H1 (cell line): ENCODE results near the gene TEDC1. TPM values are rescaled to one million over a fixed set of nuclear protein-coding genes. Genes with fewer than 3 reads are reported as not detected.

Experiments used
- CTCF ChIA-PET: fragments of 300-600 bp; sonication (Branson Sonifier 250); formaldehyde crosslinking; loops from one replicate; lab custom pipeline; 2021; ENCODE audit not compliant: partially characterized antibody; lab: Charles Lee
- POLR2A ChIA-PET: fragments of 300-600 bp; sonication (Branson Sonifier 250); formaldehyde crosslinking; loops from one replicate; lab custom pipeline; 2021; ENCODE audit warnings: inconsistent platforms; ENCODE audit not compliant: partially characterized antibody; lab: Charles Lee
- DNase-seq, 2 experiments: peaks; one replicate each; pipeline versions ENCODE4 v3.0.0 to v3.0.0-alpha.2; 2010 to 2022; ENCODE audit warnings: low spot score in 2 of 2, low read depth in 1 of 2, mixed read lengths in 1 of 2
- FAIRE-seq: peaks from 2 replicates; lab custom pipeline; 2011; peaks lifted over from hg19 to GRCh38; lab: Jason Lieb, UNC
- H2AFZ ChIP-seq: 2 replicates; pipeline ENCODE4 v1.8.1; 2012; ENCODE audit warnings: low read length, inconsistent platforms
- H2AK5ac ChIP-seq: 2 replicates; pipeline ENCODE4 v1.6.1; 2013; ENCODE audit warnings: low read depth, low read length
- H2BK120ac ChIP-seq: replicated peaks from 2 replicates; pipeline ENCODE3; 2013; ENCODE audit warnings: low read depth, low read length, inconsistent platforms
- H2BK12ac ChIP-seq: 2 replicates; pipeline ENCODE4 v1.6.1; 2013; ENCODE audit warnings: low read depth, low read length
- H2BK15ac ChIP-seq: 2 replicates; pipeline ENCODE4 v1.6.1; 2013; ENCODE audit warnings: low read length
- H2BK20ac ChIP-seq: 2 replicates; pipeline ENCODE4 v1.6.1; 2013; ENCODE audit warnings: low read length
- H2BK5ac ChIP-seq: 2 replicates; pipeline ENCODE4 v1.6.1; 2013; ENCODE audit warnings: low read depth, low read length
- H3K14ac ChIP-seq: 2 replicates; pipeline ENCODE4 v1.6.1; 2013; ENCODE audit warnings: inconsistent platforms; ENCODE audit not compliant: insufficient read length
- H3K18ac ChIP-seq: 2 replicates; pipeline ENCODE4 v1.6.1; 2013; ENCODE audit warnings: low read length; ENCODE audit errors: extremely low read depth
- H3K23ac ChIP-seq: 2 replicates; pipeline ENCODE4 v1.6.1; 2013; ENCODE audit warnings: inconsistent platforms; ENCODE audit not compliant: insufficient read length
- H3K23me2 ChIP-seq: 2 replicates; pipeline ENCODE4 v1.6.1; 2013; ENCODE audit warnings: low read depth, low read length
- H3K27ac ChIP-seq: 2 replicates; pipeline ENCODE4 v1.6.1; 2011; ENCODE audit warnings: low read depth, low read length, inconsistent platforms
- H3K27me3 ChIP-seq, 4 experiments: replicated peaks in 1 of 4; 1 replicate in 1 of 4; 2 replicates in 3 of 4; pipeline versions ENCODE4 v1.6.1 to v1.8.1; 2011 to 2013; ENCODE audit warnings: low read length in 3 of 4, mild to moderate bottlenecking in 3 of 4, inconsistent platforms in 2 of 4, mixed read lengths in 2 of 4, moderate library complexity in 1 of 4; ENCODE audit not compliant: control insufficient read depth in 3 of 4, insufficient read depth in 3 of 4; ENCODE audit errors: extremely low read depth in 1 of 4
- H3K36me3 ChIP-seq, 4 experiments: 2 replicates each; pipeline versions ENCODE4 v1.6.1 to v1.8.1; 2011 to 2013; ENCODE audit warnings: mild to moderate bottlenecking in 4 of 4, low read length in 3 of 4, moderate library complexity in 2 of 4, control low read depth in 1 of 4, inconsistent platforms in 1 of 4; ENCODE audit not compliant: insufficient read depth in 4 of 4, control insufficient read depth in 2 of 4
- H3K4ac ChIP-seq: replicated peaks from 2 replicates; pipeline ENCODE3; 2013; ENCODE audit warnings: low read length, low read depth, mixed read lengths, inconsistent platforms; ENCODE audit not compliant: insufficient read length
- H3K4me1 ChIP-seq, 4 experiments: replicated peaks in 1 of 4; 1 replicate in 1 of 4; 2 replicates in 3 of 4; pipeline versions ENCODE4 v1.6.1 to v1.8.1; 2011 to 2013; ENCODE audit warnings: low read length in 3 of 4, inconsistent platforms in 2 of 4, mixed read lengths in 1 of 4; ENCODE audit not compliant: insufficient read depth in 4 of 4, control insufficient read depth in 3 of 4
- H3K4me2 ChIP-seq, 2 experiments: 2 replicates each; pipeline versions ENCODE4 v1.6.1 to v1.8.1; 2011 to 2013; ENCODE audit warnings: low read depth in 2 of 2, low read length in 2 of 2, control low read depth in 1 of 2, inconsistent platforms in 1 of 2, mild to moderate bottlenecking in 1 of 2; ENCODE audit not compliant: insufficient read depth in 1 of 2
- H3K4me3 ChIP-seq, 4 experiments: fragments of 200-600, 300-600 bp in 1 of 4; sonication (generic), shearing (Covaris generic), sonication (Bioruptor Twin) in 1 of 4; 2 replicates each; pipeline versions ENCODE4 v1.5.1 to v1.8.1; 2011 to 2016; ENCODE audit warnings: low read length in 4 of 4, low read depth in 3 of 4, control low read depth in 2 of 4, inconsistent platforms in 2 of 4, mild to moderate bottlenecking in 2 of 4, mixed read lengths in 1 of 4, moderate library complexity in 1 of 4; ENCODE audit not compliant: insufficient read depth in 2 of 4; ENCODE audit errors: extremely low read depth in 1 of 4
- H3K56ac ChIP-seq: replicated peaks from 2 replicates; pipeline ENCODE3; 2013; ENCODE audit warnings: low read depth, mild to moderate bottlenecking, mixed read lengths, low read length, inconsistent platforms; ENCODE audit not compliant: insufficient read length
- H3K79me1 ChIP-seq: 2 replicates; pipeline ENCODE4 v1.6.1; 2013; ENCODE audit warnings: low read depth, low read length, control low read depth
- H3K79me2 ChIP-seq, 2 experiments: 2 replicates each; pipeline versions ENCODE4 v1.6.1 to v1.8.1; 2012 to 2013; ENCODE audit warnings: low read length in 2 of 2, mild to moderate bottlenecking in 2 of 2, inconsistent platforms in 1 of 2; ENCODE audit not compliant: insufficient read depth in 2 of 2, control insufficient read depth in 1 of 2
- H3K9ac ChIP-seq, 4 experiments: replicated peaks in 1 of 4; 1 replicate in 1 of 4; 2 replicates in 3 of 4; pipeline versions ENCODE4 v1.6.1 to v1.8.1; 2011 to 2013; ENCODE audit warnings: low read depth in 3 of 4, low read length in 3 of 4, control low read depth in 2 of 4, mild to moderate bottlenecking in 2 of 4, moderate library complexity in 2 of 4, inconsistent platforms in 1 of 4; ENCODE audit errors: extremely low read depth in 1 of 4
- H3K9me3 ChIP-seq, 2 experiments: 2 replicates each; pipeline versions ENCODE4 v1.6.1 to v1.8.1; 2012 to 2013; ENCODE audit warnings: mild to moderate bottlenecking in 2 of 2, moderate library complexity in 2 of 2, control low read depth in 1 of 2, inconsistent platforms in 1 of 2, low read depth in 1 of 2, low read length in 1 of 2, mixed read lengths in 1 of 2; ENCODE audit not compliant: insufficient read depth in 2 of 2
- H4K20me1 ChIP-seq, 2 experiments: replicated peaks in 1 of 2; 2 replicates each; pipeline versions ENCODE3 to v1.8.1; 2011 to 2013; ENCODE audit warnings: inconsistent platforms in 2 of 2, low read length in 2 of 2, mild to moderate bottlenecking in 1 of 2; ENCODE audit not compliant: insufficient read depth in 2 of 2, control insufficient read depth in 1 of 2
- H4K5ac ChIP-seq: 2 replicates; pipeline ENCODE4 v1.6.1; 2013; ENCODE audit warnings: low read length, low read depth, mixed read lengths, inconsistent platforms; ENCODE audit not compliant: insufficient read length
- H4K8ac ChIP-seq: 2 replicates; pipeline ENCODE4 v1.8.0; 2013; ENCODE audit warnings: mild to moderate bottlenecking, moderate library complexity, low read length, inconsistent platforms; ENCODE audit not compliant: insufficient read depth; ENCODE audit errors: extremely low read depth
- H4K91ac ChIP-seq: replicated peaks from 2 replicates; pipeline ENCODE3; 2013; ENCODE audit warnings: low read length, mixed read lengths, inconsistent platforms; ENCODE audit not compliant: insufficient read length
- CHD2 ChIP-seq: IDR thresholded peaks from 2 replicates; pipeline ENCODE4 v1.6.1; 2012; ENCODE audit warnings: low read length, improper control_type of control experiment
- NRF1 ChIP-seq: IDR thresholded peaks from 2 replicates; pipeline ENCODE4 v1.6.1; 2011; ENCODE audit warnings: mild to moderate bottlenecking, low read depth, low read length, improper control_type of control experiment
- WGBS, 2 experiments: shearing (Covaris generic) in 1 of 2; methylation state at CpG; one replicate each; pipeline versions ENCODE4 v1.1.6 to v1.1.7; 2013 to 2015; ENCODE audit warnings: low lambda C conversion rate in 2 of 2, mixed read lengths in 2 of 2, inconsistent platforms in 1 of 2, low coverage in 1 of 2, missing lambda C conversion rate in 1 of 2; ENCODE audit not compliant: insufficient replicate concordance in 2 of 2, insufficient coverage in 1 of 2, insufficient read length in 1 of 2; ENCODE audit errors: extremely low coverage in 1 of 2, missing lambda C conversion rate in 1 of 2; 5-methylcytosine and 5-hydroxymethylcytosine counted together
- polyA plus RNA-seq, 7 experiments: library from polyadenylated mRNA; depleted of rRNA in 3 of 7; stranded (reverse) in 5 of 7; unstranded in 2 of 7; fragments of >200 nt in 5 of 7; fragments of 200-250 nt in 2 of 7; gene quantifications; 1 replicate in 5 of 7; 2 replicates in 1 of 7; 4 replicates in 1 of 7; pipeline versions ENCODE4 v1.2.1 to v1.2.3, GENCODE V29; 2011 to 2013; ENCODE audit warnings: missing spikeins in 2 of 7, mixed read lengths in 2 of 7
- total RNA-seq: library from RNA; stranded (reverse); fragmentation: NEBNext Ultra II Directional; extraction: Animal tissue kit (Norgen Biotek cat#: 25700); gene quantifications from 2 replicates; pipeline ENCODE4 v1.2.1, GENCODE V29; 2021

The TEDC1 gene
- total and polyA plus RNA-seq, 2 of the 8 experiments (the other 6 are each of a cell fraction or from before 2014, with no cell fraction given) = 5.6 to 14.8 TPM

DNA sequence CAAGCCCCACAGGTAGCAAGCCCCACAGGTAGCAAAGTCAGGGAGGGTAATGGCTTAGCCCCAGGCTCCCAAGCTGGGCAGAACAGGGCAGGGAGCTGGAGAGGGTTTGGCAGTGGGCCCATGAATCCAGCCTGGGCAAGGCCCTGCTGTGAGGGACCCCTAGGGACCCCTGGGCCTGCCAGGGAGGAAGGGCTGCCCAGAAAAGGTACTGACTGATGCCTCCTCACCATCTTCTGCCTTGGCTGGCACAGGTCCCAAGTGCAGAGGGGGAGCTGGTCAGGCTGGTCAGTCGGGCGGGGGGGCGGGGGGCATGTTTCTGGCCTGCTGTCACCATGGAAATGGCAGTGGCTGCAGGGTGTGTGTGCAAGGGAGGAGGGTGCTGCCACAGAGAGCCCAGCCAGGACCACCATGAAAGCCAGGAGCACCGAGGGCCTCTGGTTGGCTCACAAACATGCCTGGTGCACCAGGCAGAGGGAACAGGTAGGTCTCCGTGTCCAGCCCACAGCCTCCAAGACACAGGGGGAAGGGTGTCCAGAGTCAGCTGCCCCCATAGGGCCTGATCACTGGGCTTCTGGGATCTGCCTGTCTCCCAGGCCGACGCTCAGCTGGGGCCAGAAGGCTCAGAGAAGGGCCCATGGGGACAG is 17.9 kb upstream of the TEDC1 start:
- Histone ChIP-seq H2BK15ac (0 out of 2 replicates have a peak overlapping the region, but pooled peaks have one; percentile 61), H3K27ac (no peak overlapping the region), H2BK12ac (no peak overlapping the region), H2AK5ac (no peak overlapping the region), H3K4ac (no peak overlapping the region), H3K9me3 (no peaks in the 10 kb centered on the region), H4K5ac (no peak overlapping the region), H4K20me1 (peaks cover 6 to 30% of the 10 kb centered on the region in 2 experiments), H2BK5ac (no peak overlapping the region), H3K18ac (no peak overlapping the region; the same call in 1 of the 2 replicates), H4K8ac (no peak overlapping the region), H3K9ac (no peak overlapping the region), H3K4me2 (peak overlapping the region; percentile 33 to 89), H3K27me3 (peaks cover 27 to 41% (median 34%) of the 10 kb centered on the region in 4 experiments; a peak in 6 of 7 replicates), H4K91ac (no peak overlapping the region), H3K79me2 (no peaks in the 10 kb centered on the region), H2BK120ac (no peak overlapping the region), H3K56ac (no peak overlapping the region), H3K4me3 (peak overlapping the region in 2 of 4 experiments; percentile 13 to 65; a peak in 4 of 8 replicates), H3K79me1 (no peaks in the 10 kb centered on the region), H3K23ac (no peak overlapping the region), H3K4me1 (peaks cover 0 to 33% (median 19%) of the 10 kb centered on the region in 4 experiments; a peak in 6 of 7 replicates), H2AFZ (no peak overlapping the region), H3K14ac (no peak overlapping the region), H2BK20ac (no peak overlapping the region), H3K36me3 (peaks cover 0 to 15% (median 3%) of the 10 kb centered on the region in 4 experiments; a peak in 3 of 8 replicates), H3K23me2 (peaks cover 14% of the 10 kb centered on the region; the same call in 1 of the 2 replicates)
- WGBS, 2 experiments = 63% methylated on average over 4 of the region's 7 CpGs; no CpG with 5 or more reads in 1 of the 2 experiments
- ChIA-PET CTCF (interaction anchor here (1.2 to 5.1 kb wide), 7 partner anchors 10 to 102 kb away, joined by 5 to 70 read pairs (median 17); partner anchors contain the start of gene CRIP1), POLR2A (interaction anchor here (0.9 to 2.1 kb wide), 6 partner anchors 9 to 70 kb away, joined by 3 to 6 read pairs (median 4); no protein-coding TSS in a partner anchor)
- no peak for DNase-seq
- TF ChIP-seq CHD2 (no peak), NRF1 (no peak)
- FAIRE-seq = no peak
